Neural cell (in vitro differentiated cells): Measurements from ENCODE around the gene CEP170B. TPM values are rescaled to one million over a fixed set of nuclear protein-coding genes. Genes with fewer than 3 reads are reported as not detected.

Experiments used
- H2AFZ ChIP-seq: fragments of 200-600, 300-800 bp; sonication (generic), shearing (Covaris generic); 2 replicates; pipeline ENCODE4 v1.6.0; 2014; ENCODE audit warnings: low read depth, mild to moderate bottlenecking, antibody characterized with exemption, low read length, moderate library complexity
- H3F3A ChIP-seq: fragments of 200-600 bp; shearing (Covaris generic); 2 replicates; pipeline ENCODE4 v1.6.1; 2016; ENCODE audit warnings: mild to moderate bottlenecking, moderate library complexity, mixed read lengths, antibody characterized with exemption, low read length; ENCODE audit not compliant: insufficient read depth, poor library complexity, severe bottlenecking
- H3K27ac ChIP-seq: fragments of 200-600, 300-800 bp; sonication (generic), shearing (Covaris generic); 2 replicates; pipeline ENCODE4 v1.5.1; 2014; ENCODE audit warnings: mild to moderate bottlenecking, low read length, moderate library complexity
- H3K27me3 ChIP-seq: fragments of 300-800, 200-600 bp; sonication (generic), shearing (Covaris generic); 2 replicates; pipeline ENCODE4 v1.6.0; 2014; ENCODE audit warnings: mild to moderate bottlenecking, low read depth, low read length, moderate library complexity; ENCODE audit not compliant: insufficient read depth
- H3K36me3 ChIP-seq: fragments of 300-800, 200-600 bp; sonication (generic), shearing (Covaris generic); 2 replicates; pipeline ENCODE4 v1.5.1; 2014; ENCODE audit warnings: mild to moderate bottlenecking, antibody characterized with exemption, low read length, moderate library complexity; ENCODE audit not compliant: insufficient read depth
- H3K4me2 ChIP-seq: fragments of 300-800, 200-600 bp; sonication (generic), shearing (Covaris generic); 2 replicates; pipeline ENCODE4 v1.6.0; 2014; ENCODE audit warnings: mild to moderate bottlenecking, low read length
- H3K4me3 ChIP-seq: fragments of 300-800, 200-600 bp; sonication (generic), shearing (Covaris generic); 2 replicates; pipeline ENCODE4 v1.5.1; 2014; ENCODE audit warnings: mild to moderate bottlenecking, low read length, moderate library complexity
- H3K79me2 ChIP-seq: fragments of 200-600 bp; shearing (Covaris generic); replicated peaks from 2 replicates; pipeline ENCODE4 v1.6.0; 2014; ENCODE audit warnings: mild to moderate bottlenecking, low read length, moderate library complexity; ENCODE audit not compliant: insufficient read depth
- H3K9ac ChIP-seq: fragments of 300-800, 200-600 bp; sonication (generic), shearing (Covaris generic); 2 replicates; pipeline ENCODE4 v1.6.1; 2016; ENCODE audit warnings: mild to moderate bottlenecking, low read length, mixed read lengths
- H3K9me2 ChIP-seq: fragments of 200-600 bp; shearing (Covaris generic); 2 replicates; pipeline ENCODE4 v1.6.1; 2016; ENCODE audit warnings: mild to moderate bottlenecking, low read length, mixed read lengths; ENCODE audit not compliant: insufficient read depth
- H3K9me3 ChIP-seq: fragments of 200-600, 300-800 bp; sonication (generic), shearing (Covaris generic); 2 replicates; pipeline ENCODE4 v1.6.1; 2016; ENCODE audit warnings: mild to moderate bottlenecking, mixed run types, low read length, moderate library complexity, mixed read lengths
- H4K20me1 ChIP-seq: fragments of 200-600 bp; shearing (Covaris generic); 2 replicates; pipeline ENCODE4 v1.6.1; 2016; ENCODE audit warnings: mild to moderate bottlenecking, mixed run types; ENCODE audit not compliant: insufficient read depth
- EP300 ChIP-seq: fragments of 450-650 bp; conservative IDR thresholded peaks from 2 replicates; pipeline ENCODE4 v1.6.1; 2014; ENCODE audit warnings: antibody characterized with exemption, mild to moderate bottlenecking, moderate library complexity; ENCODE audit not compliant: poor library complexity, severe bottlenecking
- EZH2 ChIP-seq: fragments of 200-600, 300-800 bp; shearing (Covaris generic), sonication (generic); IDR thresholded peaks from 2 replicates; pipeline ENCODE4 v1.6.1; 2014; ENCODE audit warnings: antibody characterized with exemption, low read length, borderline replicate concordance, mild to moderate bottlenecking; ENCODE audit not compliant: insufficient read depth, poor library complexity, severe bottlenecking
- MXI1 ChIP-seq: fragments of 450-650 bp; conservative IDR thresholded peaks from 2 replicates; pipeline ENCODE4 v1.6.1; 2014; ENCODE audit warnings: antibody characterized with exemption, mild to moderate bottlenecking; ENCODE audit not compliant: poor library complexity, severe bottlenecking
- POLR2AphosphoS5 ChIP-seq: IDR thresholded peaks from 2 replicates; pipeline ENCODE4 v1.6.1; 2012
- RAD21 ChIP-seq: fragments of 450-650 bp; conservative IDR thresholded peaks from 2 replicates; pipeline ENCODE4 v1.6.1; 2014; ENCODE audit warnings: antibody characterized with exemption, mild to moderate bottlenecking, moderate library complexity
- REST ChIP-seq: IDR thresholded peaks from 2 replicates; pipeline ENCODE4 v1.6.1; 2012; ENCODE audit warnings: borderline replicate concordance
- SMC3 ChIP-seq: fragments of 450-650 bp; conservative IDR thresholded peaks from 2 replicates; pipeline ENCODE4 v1.6.1; 2014; ENCODE audit warnings: antibody characterized with exemption, mild to moderate bottlenecking, moderate library complexity; ENCODE audit not compliant: poor library complexity
- TAF1 ChIP-seq: IDR thresholded peaks from 2 replicates; pipeline ENCODE4 v1.6.1; 2012; ENCODE audit warnings: low read depth
- polyA plus RNA-seq: library from polyadenylated mRNA; depleted of rRNA; stranded (reverse); fragments of >200 nt; gene quantifications from 2 replicates; pipeline ENCODE4 v1.2.3, GENCODE V29; 2014
- TF ChIP-seq, protein P1 (sequence below): fragments of 450-650 bp; IDR thresholded peaks from 2 replicates; pipeline ENCODE4 v1.5.1; 2014; ENCODE audit warnings: antibody characterized with exemption, mild to moderate bottlenecking, moderate library complexity; ENCODE audit not compliant: poor library complexity, severe bottlenecking

Gene CEP170B
- polyA plus RNA-seq, 1 donor from 2014 or later: 11.6 TPM

DNA sequence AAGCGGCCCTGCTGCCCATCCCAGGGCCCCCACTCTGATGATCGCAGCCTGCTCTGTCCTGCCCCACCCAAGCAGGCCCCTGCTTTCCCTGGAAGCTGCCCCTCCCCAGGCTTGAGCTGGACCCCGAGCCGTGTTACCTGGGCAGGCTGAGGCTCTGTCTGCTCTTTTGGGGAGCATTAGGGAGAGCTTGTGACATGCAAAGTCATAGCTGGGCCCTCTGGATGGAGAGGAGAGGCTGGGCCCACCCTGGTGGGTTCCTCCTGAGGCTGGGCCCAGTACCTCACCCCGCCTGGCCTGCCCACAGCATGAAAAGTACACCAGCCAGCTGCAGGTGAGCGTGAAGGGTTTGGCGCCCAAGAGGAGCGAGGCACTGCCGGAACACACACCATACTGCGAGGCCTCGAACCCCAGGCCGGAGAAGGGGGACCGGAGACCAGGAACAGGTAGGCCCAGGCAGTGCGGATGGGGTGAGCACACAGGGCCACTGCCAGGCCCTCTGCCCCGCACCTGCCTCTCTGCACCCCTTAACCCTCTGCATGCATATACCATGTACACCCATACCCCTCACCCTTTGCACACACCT lies 15.0 kb downstream of the CEP170B start:
- H2AFZ ChIP-seq: no peak overlapping the region
- H4K20me1 ChIP-seq: no peaks in the 10 kb centered on the region

GRCh38 chr14:104880584-104881210 lies 15.6 kb downstream of the CEP170B start:
- Histone ChIP-seq H3K36me3 (peaks cover 5% of the 10 kb centered on the region), H3K4me3 (no peak overlapping the region), H4K20me1 (no peaks in the 10 kb centered on the region), H3K9me3 (no peaks in the 10 kb centered on the region), H3K9ac (no peak overlapping the region), H3K4me2 (no peak overlapping the region), H3F3A (no peaks in the 10 kb centered on the region), H3K27ac (no peak overlapping the region), H2AFZ (no peak overlapping the region), H3K27me3 (no peaks in the 10 kb centered on the region), H3K9me2 (no peaks in the 10 kb centered on the region), H3K79me2 (no peaks in the 10 kb centered on the region)
- TF ChIP-seq SMC3 (no peak), POLR2AphosphoS5 (no peak), RAD21 (no peak), REST (no peak)
- TF ChIP-seq, protein P1, sequence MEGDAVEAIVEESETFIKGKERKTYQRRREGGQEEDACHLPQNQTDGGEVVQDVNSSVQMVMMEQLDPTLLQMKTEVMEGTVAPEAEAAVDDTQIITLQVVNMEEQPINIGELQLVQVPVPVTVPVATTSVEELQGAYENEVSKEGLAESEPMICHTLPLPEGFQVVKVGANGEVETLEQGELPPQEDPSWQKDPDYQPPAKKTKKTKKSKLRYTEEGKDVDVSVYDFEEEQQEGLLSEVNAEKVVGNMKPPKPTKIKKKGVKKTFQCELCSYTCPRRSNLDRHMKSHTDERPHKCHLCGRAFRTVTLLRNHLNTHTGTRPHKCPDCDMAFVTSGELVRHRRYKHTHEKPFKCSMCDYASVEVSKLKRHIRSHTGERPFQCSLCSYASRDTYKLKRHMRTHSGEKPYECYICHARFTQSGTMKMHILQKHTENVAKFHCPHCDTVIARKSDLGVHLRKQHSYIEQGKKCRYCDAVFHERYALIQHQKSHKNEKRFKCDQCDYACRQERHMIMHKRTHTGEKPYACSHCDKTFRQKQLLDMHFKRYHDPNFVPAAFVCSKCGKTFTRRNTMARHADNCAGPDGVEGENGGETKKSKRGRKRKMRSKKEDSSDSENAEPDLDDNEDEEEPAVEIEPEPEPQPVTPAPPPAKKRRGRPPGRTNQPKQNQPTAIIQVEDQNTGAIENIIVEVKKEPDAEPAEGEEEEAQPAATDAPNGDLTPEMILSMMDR: no peak

More for the DNA sequence above, 15.0 kb downstream of the CEP170B start:
- Histone ChIP-seq H3K27ac (no peak overlapping the region), H3K9me3 (no peaks in the 10 kb centered on the region), H3K79me2 (no peaks in the 10 kb centered on the region), H3K36me3 (peaks cover 5% of the 10 kb centered on the region), H3K9me2 (no peaks in the 10 kb centered on the region), H3F3A (no peaks in the 10 kb centered on the region), H3K4me2 (no peak overlapping the region), H3K4me3 (no peak overlapping the region), H3K9ac (no peak overlapping the region), H3K27me3 (no peaks in the 10 kb centered on the region)
- TF ChIP-seq SMC3: no peak
- TF ChIP-seq TAF1: no peak
- no peak for TF ChIP-seq EZH2
- no peak for TF ChIP-seq REST
- no peak for TF ChIP-seq POLR2AphosphoS5
- no peak for TF ChIP-seq RAD21
- TF ChIP-seq, protein P1: no peak
- TF ChIP-seq MXI1: no peak
- TF ChIP-seq EP300: no peak
